Psoas muscle (tissue), 8 donors: Measurements from ENCODE around the gene TEX38. TPM values are rescaled to one million over a fixed set of nuclear protein-coding genes. Genes with fewer than 3 reads are reported as not detected.
A peak's percentile ranks its signal among the peaks of the same experiment; 100 is the strongest.

Experiments used
- ATAC-seq, 4 donors: fragments of 200-7000 bp; cut with Tn5 transposase; one replicate each; pipeline ENCODE4 v1.9.1; 2020; ENCODE audit warnings: moderate library complexity in 3 of 4, mild to moderate bottlenecking in 2 of 4
- DNase-seq, 2 donors: peaks; one replicate each; pipeline ENCODE4 v3.0.0-alpha.2; 2020
- H3K27ac ChIP-seq: fragments of 200-600 bp; one replicate; pipeline ENCODE4 v1.8.0; 2022
- H3K27me3 ChIP-seq, 3 donors: fragments of 200-600 bp in 1 of 3; one replicate each; pipeline versions ENCODE4 v1.6.1 to v1.8.0; 2013 to 2022; ENCODE audit warnings: low read length in 2 of 3, mild to moderate bottlenecking in 2 of 3, moderate library complexity in 1 of 3; ENCODE audit not compliant: insufficient read depth in 3 of 3
- H3K36me3 ChIP-seq, 2 donors: fragments of 200-600 bp in 1 of 2; one replicate each; pipeline versions ENCODE4 v1.6.1 to v1.8.0; 2013 to 2022; ENCODE audit warnings: low read depth in 1 of 2, mild to moderate bottlenecking in 1 of 2, moderate library complexity in 1 of 2; ENCODE audit not compliant: insufficient read depth in 1 of 2
- H3K4me1 ChIP-seq: fragments of 200-600 bp; one replicate; pipeline ENCODE4 v1.8.0; 2022
- H3K4me3 ChIP-seq: fragments of 200-600 bp; one replicate; pipeline ENCODE4 v1.8.0; 2022; ENCODE audit warnings: mild to moderate bottlenecking
- H3K9me3 ChIP-seq: fragments of 200-600 bp; one replicate; pipeline ENCODE4 v1.8.0; 2022
- CTCF ChIP-seq: fragments of 200-600 bp; IDR thresholded peaks from one replicate; pipeline ENCODE4 v1.8.0; 2022; ENCODE audit warnings: antibody characterized with exemption
- WGBS, 3 donors: extraction: QIAGEN DNeasy Blood & Tissue Kit; methylation state at CpG; one replicate each; pipeline versions ENCODE4 v1.1.6 to v1.1.7; 2013; 5-methylcytosine and 5-hydroxymethylcytosine counted together
- intact Hi-C, 2 donors: fragments of 100-400 bp; cut with DNase I; formaldehyde crosslinking; loops; one replicate each; pipeline versions ENCODE4 v1.11.0 to v1.14.2; 2022
- polyA plus RNA-seq, 3 donors: library from polyadenylated mRNA; stranded (reverse); fragments of 200-250 nt; gene quantifications; one replicate each; pipeline ENCODE4 v1.2.3, GENCODE V29; 2013
- total RNA-seq, 4 donors: library from RNA; stranded (reverse); fragmentation: NEBNext Ultra II Directional in 2 of 4; extraction: Animal tissue kit (Norgen Biotek cat#: 25700) in 2 of 4; gene quantifications; one replicate each; pipeline versions ENCODE4 v1.2.1 to v1.2.4, GENCODE V29; 2021 to 2023
- donor health status: healthy with polysubstance abuse.
- donor health status: DM: no; HTN: no; CAD: no; lungs with moderate emphysema.
- donor health status: Bipolar disorder and iron deficiency.
- donor health status: healthy.
- donor health status: DM: yes; HTN: yes; CAD: no.
- donor health status: DM: no; HTN: no; CAD: no.
- donor health status: DM: no; HTN: no; CAD: no.
- donor health status: DM: yes; HTN: yes; CAD: no.

TEX38 gene
- total and polyA plus RNA-seq, 7 donors = 0.08 TPM; not detected in 6

- H3K9me3 ChIP-seq = no peaks in the 10 kb centered on the region
- DNase-seq (peak; percentile 42 to 65), ATAC-seq (peak in 3 of 4 donors; percentile 23 to 63 (median 35))
- H3K36me3 ChIP-seq = peaks cover 11 to 91% of the 10 kb centered on the region in 2 donors
- H3K4me3 ChIP-seq = no peak overlapping the region
- 16 to 34% (median 30%) methylated on average over 2 of the region's 2 CpGs for WGBS, 3 donors
- H3K27ac ChIP-seq = peak overlapping the region; percentile 54
- H3K27me3 ChIP-seq = no peaks in the 10 kb centered on the region
- H3K4me1 ChIP-seq = peaks cover 39% of the 10 kb centered on the region
- no peak for TF ChIP-seq CTCF
- intact Hi-C loops = no loop called here
Observed at GRCh38 chr1:46687093-46687659, 15.5 kb downstream of the TEX38 start.

- no peaks in the 10 kb centered on the region for H3K27me3 ChIP-seq
- H3K36me3 ChIP-seq = peaks cover 8 to 83% of the 10 kb centered on the region in 2 donors
- DNase-seq (no peak), ATAC-seq (peak; percentile 40 to 74 (median 71))
- WGBS, 3 donors = 51 to 57% (median 56%) methylated on average over 9 of the region's 9 CpGs
- peak overlapping the region; percentile 54 for H3K27ac ChIP-seq
- H3K4me1 ChIP-seq = peaks cover 42% of the 10 kb centered on the region
- intact Hi-C loops = no loop called here
- TF ChIP-seq CTCF = no peak
- H3K4me3 ChIP-seq = no peak overlapping the region
- no peaks in the 10 kb centered on the region for H3K9me3 ChIP-seq
Observed at GRCh38 chr1:46687921-46688509, 16.4 kb downstream of the TEX38 start.

- Histone ChIP-seq H3K4me1 (peaks cover 49% of the 10 kb centered on the region), H3K27ac (peak overlapping the region; percentile 65), H3K9me3 (no peaks in the 10 kb centered on the region), H3K4me3 (no peak overlapping the region), H3K27me3 (no peaks in the 10 kb centered on the region), H3K36me3 (peaks cover 8 to 76% of the 10 kb centered on the region in 2 donors)
- ATAC-seq (peak; percentile 77 to 89 (median 86)), DNase-seq (no peak)
- WGBS, 3 donors = 11 to 23% (median 22%) methylated on average over 2 of the region's 2 CpGs
- intact Hi-C loops = no loop called here
- no peak for TF ChIP-seq CTCF
Observed at GRCh38 chr1:46689356-46689755, 17.7 kb downstream of the TEX38 start.

GRCh38 chr1:46689897-46690296 lies 18.2 kb downstream of the TEX38 start:
- peaks cover 8 to 70% of the 10 kb centered on the region in 2 donors for H3K36me3 ChIP-seq
- no peaks in the 10 kb centered on the region for H3K9me3 ChIP-seq
- 39 to 53% (median 49%) methylated on average over 1 of the region's 1 CpG for WGBS, 3 donors
- intact Hi-C loops = no loop called here
- H3K27me3 ChIP-seq = no peaks in the 10 kb centered on the region
- no peak for TF ChIP-seq CTCF
- H3K4me1 ChIP-seq = peaks cover 49% of the 10 kb centered on the region
- peak in 1 of 4 donors; percentile 4 for ATAC-seq
- H3K27ac ChIP-seq = peak overlapping the region; percentile 65
- no peak overlapping the region for H3K4me3 ChIP-seq
- no peak for DNase-seq
